Hematopoietic multipotent progenitor cell treated with erythropoietin and hydrocortisone succinate and interleukin-3 and kit ligand, for 8 days (in vitro differentiated cells): Measurements from ENCODE around the gene TECPR2.
"Not testable (repeated sequence)": the region's sequence is repeated elsewhere in the genome, so short reads cannot be mapped to it uniquely, and the experiment has no call there.

Experiments
- DNase-seq: peaks from one replicate; pipeline ENCODE4 v3.0.0-alpha.2; 2015

The TECPR2 gene

DNA sequence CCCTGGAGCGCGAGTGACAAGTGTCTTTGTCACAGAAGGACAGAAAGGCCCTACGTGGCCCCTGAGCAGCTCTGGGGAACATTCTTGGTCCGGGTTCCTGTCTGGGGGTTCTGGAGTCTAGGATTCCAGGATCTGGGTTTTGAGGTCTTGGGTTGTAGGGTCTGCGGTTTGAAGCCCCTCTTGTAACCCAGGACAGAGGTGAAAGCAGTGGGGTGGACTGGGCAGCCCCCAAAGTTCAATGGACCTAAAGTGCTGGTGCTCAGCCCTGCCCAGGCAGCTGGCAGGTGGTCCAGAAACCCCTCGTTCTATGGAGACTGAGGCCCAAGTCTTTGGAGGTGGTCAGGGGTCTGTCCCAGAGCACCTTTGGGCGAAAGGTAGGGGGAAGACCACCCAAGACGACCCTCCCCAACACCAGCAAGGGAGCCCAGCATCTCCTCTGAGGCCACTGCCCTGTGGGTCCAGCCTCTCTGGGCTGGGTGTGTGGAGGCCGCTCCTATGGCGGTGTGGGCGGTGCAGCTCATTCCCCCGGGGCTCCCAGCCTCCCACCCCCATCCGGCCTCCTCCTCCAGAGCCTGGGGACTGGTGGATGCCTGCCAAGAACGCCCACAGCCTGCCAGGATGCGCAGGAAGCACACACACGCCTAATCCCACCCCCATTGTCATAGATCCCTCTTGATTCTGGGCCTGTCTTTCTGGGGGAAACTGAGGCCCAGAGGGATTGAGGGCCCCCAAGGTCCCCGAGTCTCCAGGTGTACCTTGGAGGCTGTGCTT is 177.0 kb downstream of the TECPR2 start:
- DNase-seq = peak; percentile 21

DNA sequence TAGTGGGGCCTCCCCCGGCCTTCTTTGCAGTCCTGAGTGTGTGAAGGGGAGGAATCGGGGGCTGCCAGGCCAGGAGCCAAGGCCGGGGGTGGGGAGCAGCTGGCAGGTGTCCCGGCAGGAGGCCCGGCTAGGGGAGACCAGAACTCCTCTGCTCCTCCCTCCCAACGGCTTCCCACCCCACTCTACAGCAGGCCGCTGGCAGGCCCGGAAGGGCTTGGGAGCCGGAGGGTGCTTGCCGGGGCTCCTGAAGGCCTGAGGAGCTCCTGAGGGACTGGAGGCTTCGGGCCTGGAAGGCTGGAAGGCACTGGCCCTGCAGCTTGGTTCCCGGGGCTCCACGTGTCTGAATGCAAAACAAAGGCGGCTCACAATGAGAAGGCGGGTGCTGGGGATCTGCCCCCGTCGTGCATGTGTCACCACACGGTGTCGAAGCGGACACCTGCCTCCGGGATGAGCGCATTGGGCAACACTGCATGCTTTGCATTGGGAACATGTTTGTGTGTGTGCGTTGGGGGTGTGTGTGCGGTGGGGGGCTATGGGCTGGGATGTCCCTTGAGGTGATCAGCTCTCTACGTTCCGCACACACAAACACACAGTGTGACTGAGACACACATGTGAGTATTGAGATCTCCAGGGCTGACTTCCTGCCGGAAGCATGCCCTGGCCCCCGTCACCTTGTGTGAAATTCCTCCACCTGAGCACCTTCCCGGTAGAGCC is 177.7 kb downstream of the TECPR2 start:
- DNase-seq = no peak

- not testable (repeated sequence) for DNase-seq
Observed at GRCh38 chr14:102541029-102541491, 178.3 kb downstream of the TECPR2 start.

GRCh38 chr14:102541771-102542170 is 179.0 kb downstream of the TECPR2 start:
- DNase-seq = no peak

GRCh38 chr14:102544046-102544746 is 181.5 kb downstream of the TECPR2 start:
- no peak for DNase-seq

DNA sequence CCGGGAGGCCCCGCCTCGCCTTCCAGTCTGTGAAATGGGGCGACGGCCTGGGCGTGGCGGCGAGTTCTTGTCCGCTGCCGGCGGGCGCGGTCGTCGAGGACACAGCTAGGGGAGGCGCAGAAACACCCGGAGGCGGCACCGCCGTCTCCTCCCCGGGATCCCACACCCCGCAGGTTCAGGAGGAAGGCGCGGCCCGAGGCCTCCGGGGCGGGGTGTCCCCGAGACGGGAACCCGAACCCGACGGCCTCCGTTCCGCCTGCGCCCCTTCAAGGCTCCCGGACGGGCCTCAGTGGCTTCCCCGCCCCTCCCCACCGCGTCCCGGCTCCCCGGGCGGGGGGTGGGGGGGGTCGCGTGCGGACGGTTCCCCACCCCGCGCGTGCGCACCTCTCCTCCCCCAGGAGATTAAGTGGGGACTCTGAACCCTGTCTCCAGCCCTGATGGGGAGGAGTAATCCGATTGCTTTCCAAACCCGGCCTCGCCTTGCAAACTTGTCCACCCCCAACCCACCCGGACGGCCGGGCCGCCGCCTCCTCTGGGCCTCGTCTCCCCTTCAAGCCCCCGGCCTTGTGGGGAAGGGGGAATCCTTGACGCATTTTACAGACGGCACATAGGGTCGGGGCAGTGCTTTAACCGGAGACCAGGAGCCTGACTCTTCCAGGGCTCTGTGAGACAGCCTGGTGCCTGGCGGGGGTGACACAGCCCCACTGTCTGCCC is 182.2 kb downstream of the TECPR2 start:
- DNase-seq = peak; percentile 75

- peak; percentile 19 for DNase-seq
Observed at GRCh38 chr14:102545461-102546265, 182.9 kb downstream of the TECPR2 start.

- no peak for DNase-seq
Observed at GRCh38 chr14:102548616-102549240, 186.0 kb downstream of the TECPR2 start.

DNA sequence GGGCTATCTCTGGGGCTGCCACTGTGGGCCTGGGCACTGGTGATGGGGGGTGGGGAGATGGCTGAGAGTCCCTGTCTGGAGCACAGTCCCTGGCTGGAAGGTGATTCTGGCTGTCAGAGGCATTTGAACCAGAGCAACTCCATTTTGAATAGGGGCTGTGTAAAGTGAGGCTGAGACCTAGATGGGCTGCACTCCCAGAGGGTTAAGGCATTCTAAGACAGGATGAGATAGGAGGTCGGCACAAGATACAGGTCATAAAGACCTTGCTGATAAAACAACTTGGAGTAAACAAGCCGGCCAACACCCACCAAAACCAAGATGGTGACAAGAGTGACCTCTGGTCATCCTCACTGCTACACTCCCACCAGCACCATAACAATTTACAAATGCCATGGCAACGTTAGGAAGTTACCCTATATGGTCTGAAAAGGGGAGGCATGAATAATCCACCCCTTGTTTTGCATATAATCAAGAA is 188.2 kb downstream of the TECPR2 start:
- DNase-seq = not testable (repeated sequence)
